GM19025 (cell line): Measurements from ENCODE around the gene NHSL2.

Experiments used
- ATAC-seq: cut with Tn5 transposase; IDR thresholded peaks from one replicate; pipeline ENCODE4 v1.9.1; 2021; ENCODE audit warnings: mild to moderate bottlenecking, low read depth, moderate library complexity; ENCODE audit not compliant: unreplicated experiment

The NHSL2 gene

GRCh38 chrX:72124540-72125201 lies 214.0 kb downstream of the NHSL2 start:
- ATAC-seq = no peak

GRCh38 chrX:72125331-72126047 lies 214.8 kb downstream of the NHSL2 start:
- no peak for ATAC-seq

GRCh38 chrX:72126048-72126415 lies 215.4 kb downstream of the NHSL2 start:
- ATAC-seq = no peak

GRCh38 chrX:72126539-72127140 lies 216.0 kb downstream of the NHSL2 start:
- ATAC-seq = peak; percentile 63

- no peak for ATAC-seq
These were observed 216.7 kb downstream of the NHSL2 start for GRCh38 chrX:72127332-72127731.

GRCh38 chrX:72128183-72128834 lies 217.7 kb downstream of the NHSL2 start:
- no peak for ATAC-seq

- no peak for ATAC-seq
These were observed 218.2 kb downstream of the NHSL2 start for GRCh38 chrX:72128881-72129280.

GRCh38 chrX:72129661-72130060 lies 219.0 kb downstream of the NHSL2 start:
- ATAC-seq = no peak

GRCh38 chrX:72130156-72130761 lies 219.6 kb downstream of the NHSL2 start:
- ATAC-seq = no peak

GRCh38 chrX:72130762-72131250 lies 220.2 kb downstream of the NHSL2 start:
- no peak for ATAC-seq

- ATAC-seq = peak; percentile 57
These were observed 221.0 kb downstream of the NHSL2 start, which contains the start of gene RTL5 for GRCh38 chrX:72131317-72132294. RTL5 (minus strand) TSS chrX:72131915.

GRCh38 chrX:72132456-72132855 lies 221.8 kb downstream of the NHSL2 start:
- no peak for ATAC-seq

GRCh38 chrX:72133851-72134546 lies 223.4 kb downstream of the NHSL2 start:
- ATAC-seq = no peak

- no peak for ATAC-seq
These were observed 227.3 kb downstream of the NHSL2 start for GRCh38 chrX:72137846-72138495.

- no peak for ATAC-seq
These were observed 228.9 kb downstream of the NHSL2 start for GRCh38 chrX:72139538-72139937.

GRCh38 chrX:72141372-72142004 lies 230.8 kb downstream of the NHSL2 start:
- peak; percentile 49 for ATAC-seq

- no peak for ATAC-seq
These were observed 231.6 kb downstream of the NHSL2 start for GRCh38 chrX:72142094-72142793.
